Measurements from ENCODE around the gene TRIM9.
A peak's percentile ranks its signal among the peaks of the same experiment; 100 is the strongest.

The TRIM9 gene

DNA sequence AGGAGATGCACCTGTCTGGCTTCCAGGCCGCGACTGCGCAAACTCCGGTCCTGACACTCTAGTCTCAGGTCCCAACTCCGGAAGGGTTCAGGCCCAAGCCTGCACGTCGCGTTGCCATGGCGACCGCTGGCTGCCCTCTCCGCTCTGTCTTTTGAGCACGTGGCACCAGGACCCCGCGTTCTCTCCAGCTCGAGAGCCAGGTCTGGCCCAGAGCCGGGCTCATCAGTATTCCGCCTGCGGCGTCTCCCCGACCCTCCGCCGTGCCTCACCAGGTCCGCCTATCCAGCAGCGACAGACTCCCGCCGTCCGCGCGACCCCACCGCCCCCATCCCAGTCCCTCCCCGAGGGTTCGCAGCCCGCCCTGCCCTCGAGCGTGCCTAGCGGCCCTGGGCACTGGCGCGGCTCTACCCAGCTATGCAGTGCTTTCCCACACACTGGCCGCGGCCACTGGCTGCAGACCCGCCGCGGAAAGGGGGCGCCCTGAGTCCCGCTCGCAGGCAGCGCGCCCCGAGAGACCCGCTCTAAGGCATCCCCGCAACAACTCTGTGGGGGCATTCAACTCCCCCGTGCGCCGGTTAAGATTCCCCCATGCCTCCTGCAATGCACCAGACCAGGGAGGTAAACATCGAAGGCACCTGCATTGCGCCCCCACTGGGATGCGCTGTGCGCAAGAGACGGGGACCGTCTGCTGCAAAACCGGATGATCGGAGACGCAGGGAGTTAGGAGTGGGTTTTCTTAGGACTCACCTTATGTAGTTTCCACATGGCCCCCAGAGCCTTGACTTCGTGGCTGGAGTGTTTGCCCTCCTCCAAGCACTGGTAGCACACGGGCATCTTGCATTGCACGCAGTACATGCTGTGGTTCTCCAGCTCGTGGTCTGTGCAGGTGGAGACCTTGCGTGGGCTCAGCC is 1.3 kb downstream of the TRIM9 start:
- Histone ChIP-seq H3K4me1 (ENCODE audit: control insufficient read depth, insufficient read depth, low read length) (peaks cover 19% of the 10 kb centered on the region), H3K9ac (ENCODE audit: low read length in 2 of 2) (no peak overlapping the region), H3K27me3 (ENCODE audit: control insufficient read depth in 1 of 2, insufficient read depth in 2 of 2, low read length in 2 of 2) (peaks cover 19 to 30% of the 10 kb centered on the region in 2 donors), H3K27ac (ENCODE audit: low read length) (no peak overlapping the region), H3K9me3 (ENCODE audit: control insufficient read depth in 2 of 2, low read length in 2 of 2) (no peaks in the 10 kb centered on the region), H3K36me3 (ENCODE audit: control insufficient read depth in 2 of 2, insufficient read depth in 2 of 2, low read length in 2 of 2) (no peaks in the 10 kb centered on the region), H3K4me3 (ENCODE audit: low read length in 2 of 2) (peak overlapping the region; percentile 73 to 81)

DNA sequence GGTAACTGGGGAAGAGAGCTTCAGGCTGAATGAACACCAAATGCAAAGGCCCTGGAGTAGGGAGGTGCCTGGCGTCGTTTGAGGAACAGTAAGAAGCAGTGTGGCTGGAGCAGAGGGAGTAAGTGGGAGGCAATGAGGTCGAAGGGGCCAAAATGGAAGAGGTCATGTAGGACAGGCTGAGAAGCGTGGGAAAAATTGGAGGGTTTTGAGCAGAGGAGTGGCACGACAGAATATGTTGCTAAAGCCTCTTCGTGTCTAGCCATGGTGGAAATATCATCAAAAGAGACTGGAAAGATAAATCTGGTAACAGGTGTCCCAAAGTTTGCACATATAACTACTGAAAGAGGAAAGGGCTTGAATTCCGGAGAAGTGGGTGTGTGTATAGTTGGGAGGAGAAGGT is 1.9 kb downstream of the TRIM9 start:
- Histone ChIP-seq H3K27ac (ENCODE audit: low read length) (no peak overlapping the region), H3K9me3 (ENCODE audit: control insufficient read depth in 2 of 2, low read length in 2 of 2) (no peaks in the 10 kb centered on the region), H3K4me1 (ENCODE audit: control insufficient read depth, insufficient read depth, low read length) (peaks cover 19% of the 10 kb centered on the region), H3K9ac (ENCODE audit: low read length in 2 of 2) (no peak overlapping the region), H3K36me3 (ENCODE audit: control insufficient read depth in 2 of 2, insufficient read depth in 2 of 2, low read length in 2 of 2) (no peaks in the 10 kb centered on the region), H3K4me3 (ENCODE audit: low read length in 2 of 2) (no peak overlapping the region), H3K27me3 (ENCODE audit: control insufficient read depth in 1 of 2, insufficient read depth in 2 of 2, low read length in 2 of 2) (peaks cover 19 to 30% of the 10 kb centered on the region in 2 donors)

- Histone ChIP-seq H3K4me3 (ENCODE audit: low read length in 2 of 2) (no peak overlapping the region), H3K9ac (ENCODE audit: low read length in 2 of 2) (no peak overlapping the region), H3K27ac (ENCODE audit: low read length) (no peak overlapping the region), H3K4me1 (ENCODE audit: control insufficient read depth, insufficient read depth, low read length) (peaks cover 8% of the 10 kb centered on the region), H3K27me3 (ENCODE audit: control insufficient read depth in 1 of 2, insufficient read depth in 2 of 2, low read length in 2 of 2) (peaks cover 18 to 26% of the 10 kb centered on the region in 2 donors), H3K9me3 (ENCODE audit: control insufficient read depth in 2 of 2, low read length in 2 of 2) (no peaks in the 10 kb centered on the region), H3K36me3 (ENCODE audit: control insufficient read depth in 2 of 2, insufficient read depth in 2 of 2, low read length in 2 of 2) (no peaks in the 10 kb centered on the region)
Observed at GRCh38 chr14:51089278-51089677, 5.6 kb downstream of the TRIM9 start.

DNA sequence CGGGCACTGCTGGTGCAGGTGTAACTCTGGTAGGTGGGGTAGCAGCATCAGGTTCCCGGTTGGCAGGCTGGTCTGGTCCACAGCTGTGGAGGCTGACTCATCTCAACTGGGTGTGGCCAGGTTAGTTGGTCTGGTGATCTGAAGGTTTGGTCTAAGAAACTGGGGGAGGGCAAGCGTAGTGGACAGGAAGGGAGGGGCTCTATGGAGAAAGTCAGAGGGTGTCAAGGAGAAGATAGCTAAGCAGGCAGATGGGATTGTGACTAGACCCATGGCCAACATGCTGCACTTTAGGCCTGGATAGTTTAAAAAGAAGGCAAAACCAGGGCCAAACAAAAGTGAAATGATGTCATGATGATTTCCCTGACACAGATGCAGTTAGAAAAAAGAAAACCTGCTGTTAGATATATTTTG is 7.9 kb downstream of the TRIM9 start:
- no peaks in the 10 kb centered on the region for H3K4me1 ChIP-seq (ENCODE audit: control insufficient read depth, insufficient read depth, low read length)
- no peak overlapping the region for H3K4me3 ChIP-seq (ENCODE audit: low read length in 2 of 2)
- H3K27ac ChIP-seq (ENCODE audit: low read length): no peak overlapping the region
- no peak overlapping the region for H3K9ac ChIP-seq (ENCODE audit: low read length in 2 of 2)
- no peaks in the 10 kb centered on the region for H3K36me3 ChIP-seq (ENCODE audit: control insufficient read depth in 2 of 2, insufficient read depth in 2 of 2, low read length in 2 of 2)
- H3K27me3 ChIP-seq (ENCODE audit: control insufficient read depth in 1 of 2, insufficient read depth in 2 of 2, low read length in 2 of 2): peaks cover 0 to 4% of the 10 kb centered on the region in 2 donors
- no peaks in the 10 kb centered on the region for H3K9me3 ChIP-seq (ENCODE audit: control insufficient read depth in 2 of 2, low read length in 2 of 2)

DNA sequence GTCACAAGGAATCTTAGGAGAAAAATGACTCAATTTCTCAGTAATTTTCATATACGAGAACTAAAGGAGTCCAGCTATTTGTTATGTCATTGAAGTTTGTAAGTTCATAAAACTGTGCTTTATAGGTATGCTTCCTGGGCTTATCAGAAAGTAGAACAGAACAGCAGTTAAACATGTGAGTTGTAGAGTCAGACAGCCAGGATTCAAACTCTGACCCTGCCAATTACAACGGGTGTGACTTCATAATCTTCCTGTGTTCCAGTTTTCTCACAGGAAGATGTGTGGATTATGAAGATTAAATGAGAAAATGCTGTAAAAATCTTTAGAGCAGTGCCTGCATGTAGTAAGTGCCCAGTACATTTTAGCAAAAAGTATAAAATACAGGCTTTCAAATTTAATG is 8.9 kb downstream of the TRIM9 start:
- H3K36me3 ChIP-seq (ENCODE audit: control insufficient read depth in 2 of 2, insufficient read depth in 2 of 2, low read length in 2 of 2): no peaks in the 10 kb centered on the region
- no peak overlapping the region for H3K9ac ChIP-seq (ENCODE audit: low read length in 2 of 2)
- no peak overlapping the region for H3K4me3 ChIP-seq (ENCODE audit: low read length in 2 of 2)
- no peaks in the 10 kb centered on the region for H3K9me3 ChIP-seq (ENCODE audit: control insufficient read depth in 2 of 2, low read length in 2 of 2)
- H3K27ac ChIP-seq (ENCODE audit: low read length): no peak overlapping the region
- no peaks in the 10 kb centered on the region for H3K4me1 ChIP-seq (ENCODE audit: control insufficient read depth, insufficient read depth, low read length)
- no peaks in the 10 kb centered on the region for H3K27me3 ChIP-seq (ENCODE audit: control insufficient read depth in 1 of 2, insufficient read depth in 2 of 2, low read length in 2 of 2)

DNA sequence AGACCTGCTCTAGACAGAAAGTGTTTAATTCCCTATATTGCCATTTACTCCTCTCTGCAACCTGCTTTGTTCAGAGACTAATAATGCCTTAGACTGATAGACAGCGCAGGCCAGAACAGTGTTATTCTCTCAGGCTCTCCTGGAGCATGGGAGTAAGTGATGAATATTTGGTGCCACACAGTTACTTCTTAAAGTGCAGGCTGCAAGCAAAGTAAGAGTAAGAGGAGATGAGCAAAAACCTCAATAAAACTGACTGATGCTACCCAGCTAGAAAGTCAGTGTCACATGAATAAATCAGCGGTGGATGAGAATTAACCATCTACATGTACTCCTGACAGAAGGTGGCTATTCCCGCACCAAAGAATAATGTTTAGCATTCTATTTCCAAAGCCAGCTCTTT is 9.9 kb downstream of the TRIM9 start:
- Histone ChIP-seq H3K9ac (ENCODE audit: low read length in 2 of 2) (no peak overlapping the region), H3K4me3 (ENCODE audit: low read length in 2 of 2) (no peak overlapping the region), H3K4me1 (ENCODE audit: control insufficient read depth, insufficient read depth, low read length) (no peaks in the 10 kb centered on the region), H3K9me3 (ENCODE audit: control insufficient read depth in 2 of 2, low read length in 2 of 2) (no peaks in the 10 kb centered on the region), H3K36me3 (ENCODE audit: control insufficient read depth in 2 of 2, insufficient read depth in 2 of 2, low read length in 2 of 2) (no peaks in the 10 kb centered on the region), H3K27ac (ENCODE audit: low read length) (no peak overlapping the region), H3K27me3 (ENCODE audit: control insufficient read depth in 1 of 2, insufficient read depth in 2 of 2, low read length in 2 of 2) (no peaks in the 10 kb centered on the region)

GRCh38 chr14:51084507-51084906 is 10.4 kb downstream of the TRIM9 start:
- no peak overlapping the region for H3K27ac ChIP-seq (ENCODE audit: low read length)
- no peaks in the 10 kb centered on the region for H3K9me3 ChIP-seq (ENCODE audit: control insufficient read depth in 2 of 2, low read length in 2 of 2)
- H3K4me1 ChIP-seq (ENCODE audit: control insufficient read depth, insufficient read depth, low read length): no peaks in the 10 kb centered on the region
- H3K9ac ChIP-seq (ENCODE audit: low read length in 2 of 2): no peak overlapping the region
- no peaks in the 10 kb centered on the region for H3K36me3 ChIP-seq (ENCODE audit: control insufficient read depth in 2 of 2, insufficient read depth in 2 of 2, low read length in 2 of 2)
- no peak overlapping the region for H3K4me3 ChIP-seq (ENCODE audit: low read length in 2 of 2)
- no peaks in the 10 kb centered on the region for H3K27me3 ChIP-seq (ENCODE audit: control insufficient read depth in 1 of 2, insufficient read depth in 2 of 2, low read length in 2 of 2)

DNA sequence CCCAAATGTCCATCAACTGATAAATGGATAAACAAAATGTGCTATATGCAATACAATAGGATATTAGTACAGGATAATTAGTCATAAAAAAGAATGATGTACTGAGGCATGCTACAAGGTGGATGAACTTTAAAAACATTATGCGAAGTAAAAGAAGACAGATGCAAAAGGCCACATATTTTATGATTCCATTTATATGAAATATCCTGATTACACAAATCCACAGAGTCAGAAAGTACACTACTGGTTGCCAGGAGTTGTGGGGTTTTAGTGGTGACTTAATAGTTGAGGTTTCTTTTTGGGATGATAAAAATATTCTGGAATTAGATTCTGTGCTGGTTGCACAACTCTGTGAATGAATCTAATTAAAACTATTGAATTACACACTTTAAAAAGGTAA is 12.6 kb downstream of the TRIM9 start:
- Histone ChIP-seq H3K4me3 (ENCODE audit: low read length in 2 of 2) (no peak overlapping the region), H3K4me1 (ENCODE audit: control insufficient read depth, insufficient read depth, low read length) (no peaks in the 10 kb centered on the region), H3K36me3 (ENCODE audit: control insufficient read depth in 2 of 2, insufficient read depth in 2 of 2, low read length in 2 of 2) (no peaks in the 10 kb centered on the region), H3K27ac (ENCODE audit: low read length) (no peak overlapping the region), H3K9ac (ENCODE audit: low read length in 2 of 2) (no peak overlapping the region), H3K27me3 (ENCODE audit: control insufficient read depth in 1 of 2, insufficient read depth in 2 of 2, low read length in 2 of 2) (no peaks in the 10 kb centered on the region), H3K9me3 (ENCODE audit: control insufficient read depth in 2 of 2, low read length in 2 of 2) (no peaks in the 10 kb centered on the region)

DNA sequence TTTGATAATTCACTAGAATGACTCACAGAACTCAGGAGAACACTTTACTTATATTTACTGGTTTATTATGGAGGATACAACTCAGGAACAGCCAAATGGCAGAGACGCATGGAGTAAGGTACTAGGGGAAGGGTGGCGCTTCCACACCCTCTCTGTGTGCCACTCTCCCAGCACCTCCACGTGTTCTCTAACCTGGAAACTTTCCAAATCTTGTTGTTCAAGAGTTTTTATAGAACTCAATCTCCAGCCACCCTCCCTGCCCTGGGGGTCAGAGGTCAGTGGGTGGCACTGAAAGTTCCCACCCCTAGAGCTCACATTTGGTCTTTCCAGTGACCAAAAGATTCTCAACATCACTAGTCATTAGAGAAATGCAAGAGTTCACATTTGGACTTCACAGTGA is 13.2 kb downstream of the TRIM9 start:
- H3K4me3 ChIP-seq (ENCODE audit: low read length in 2 of 2): no peak overlapping the region
- no peak overlapping the region for H3K9ac ChIP-seq (ENCODE audit: low read length in 2 of 2)
- no peaks in the 10 kb centered on the region for H3K36me3 ChIP-seq (ENCODE audit: control insufficient read depth in 2 of 2, insufficient read depth in 2 of 2, low read length in 2 of 2)
- no peaks in the 10 kb centered on the region for H3K4me1 ChIP-seq (ENCODE audit: control insufficient read depth, insufficient read depth, low read length)
- no peaks in the 10 kb centered on the region for H3K27me3 ChIP-seq (ENCODE audit: control insufficient read depth in 1 of 2, insufficient read depth in 2 of 2, low read length in 2 of 2)
- no peaks in the 10 kb centered on the region for H3K9me3 ChIP-seq (ENCODE audit: control insufficient read depth in 2 of 2, low read length in 2 of 2)
- H3K27ac ChIP-seq (ENCODE audit: low read length): no peak overlapping the region

GRCh38 chr14:51081209-51081608 is 13.7 kb downstream of the TRIM9 start:
- Histone ChIP-seq H3K36me3 (ENCODE audit: control insufficient read depth in 2 of 2, insufficient read depth in 2 of 2, low read length in 2 of 2) (no peaks in the 10 kb centered on the region), H3K4me1 (ENCODE audit: control insufficient read depth, insufficient read depth, low read length) (no peaks in the 10 kb centered on the region), H3K27ac (ENCODE audit: low read length) (no peak overlapping the region), H3K9me3 (ENCODE audit: control insufficient read depth in 2 of 2, low read length in 2 of 2) (no peaks in the 10 kb centered on the region), H3K4me3 (ENCODE audit: low read length in 2 of 2) (no peak overlapping the region), H3K9ac (ENCODE audit: low read length in 2 of 2) (no peak overlapping the region), H3K27me3 (ENCODE audit: control insufficient read depth in 1 of 2, insufficient read depth in 2 of 2, low read length in 2 of 2) (no peaks in the 10 kb centered on the region)

DNA sequence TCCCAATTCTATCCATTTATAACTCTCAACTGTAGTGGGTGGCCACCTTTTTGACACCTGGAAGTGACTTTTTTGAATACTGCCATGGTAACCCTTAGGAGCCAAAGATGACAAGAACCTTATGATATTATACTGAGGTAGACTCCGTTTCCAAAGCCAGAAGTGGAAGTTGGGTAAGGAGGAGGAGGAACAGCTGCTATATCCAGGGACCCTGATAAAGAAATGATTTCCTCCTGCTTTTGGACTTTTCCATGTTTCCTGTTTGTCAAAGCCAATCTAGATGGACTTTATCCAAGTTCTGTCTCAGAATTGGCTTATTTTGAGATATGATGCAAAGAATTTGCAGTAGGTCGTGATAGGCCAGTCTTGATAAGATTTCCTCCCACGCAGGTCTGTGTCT is 14.3 kb downstream of the TRIM9 start:
- H3K27ac ChIP-seq (ENCODE audit: low read length): no peak overlapping the region
- H3K4me3 ChIP-seq (ENCODE audit: low read length in 2 of 2): no peak overlapping the region
- H3K36me3 ChIP-seq (ENCODE audit: control insufficient read depth in 2 of 2, insufficient read depth in 2 of 2, low read length in 2 of 2): no peaks in the 10 kb centered on the region
- H3K9ac ChIP-seq (ENCODE audit: low read length in 2 of 2): no peak overlapping the region
- no peaks in the 10 kb centered on the region for H3K4me1 ChIP-seq (ENCODE audit: control insufficient read depth, insufficient read depth, low read length)
- H3K27me3 ChIP-seq (ENCODE audit: control insufficient read depth in 1 of 2, insufficient read depth in 2 of 2, low read length in 2 of 2): no peaks in the 10 kb centered on the region
- no peaks in the 10 kb centered on the region for H3K9me3 ChIP-seq (ENCODE audit: control insufficient read depth in 2 of 2, low read length in 2 of 2)
